Measurements from ENCODE around the gene AMY2A. TPM values are rescaled to one million over a fixed set of nuclear protein-coding genes. Genes with fewer than 3 reads are reported as not detected.
"Not testable (repeated sequence)": the region's sequence is repeated elsewhere in the genome, so short reads cannot be mapped to it uniquely, and the experiment has no call there.

The AMY2A gene
- total RNA-seq, 1 experiment from 2014 or later = not detected

DNA sequence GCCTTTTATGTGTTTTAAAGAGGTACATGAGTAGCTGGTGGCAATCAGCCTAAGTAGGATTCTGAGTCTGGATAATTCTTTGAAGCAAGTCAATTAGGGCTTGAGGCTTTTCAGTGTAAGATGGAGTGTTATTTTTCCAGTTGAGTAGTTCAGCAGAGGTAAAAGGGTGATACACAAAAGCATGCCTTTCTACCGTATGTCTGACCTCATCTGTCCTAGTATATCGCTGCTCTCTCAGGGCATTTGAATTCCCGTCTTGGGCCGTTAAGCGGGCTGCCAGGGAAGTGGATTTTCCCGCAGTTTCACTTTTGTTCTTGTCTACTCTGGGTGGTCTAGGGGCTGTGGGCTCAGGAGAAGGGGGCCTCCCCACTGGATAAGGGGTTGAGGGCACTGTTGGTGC lies 36.9 kb downstream of the AMY2A start:
- not testable (repeated sequence) for H3K4me3 ChIP-seq; DNase-seq (ENCODE audit: low read depth in 1 of 2, low spot score in 2 of 2); H3K27me3 ChIP-seq (replicated peaks)

DNA sequence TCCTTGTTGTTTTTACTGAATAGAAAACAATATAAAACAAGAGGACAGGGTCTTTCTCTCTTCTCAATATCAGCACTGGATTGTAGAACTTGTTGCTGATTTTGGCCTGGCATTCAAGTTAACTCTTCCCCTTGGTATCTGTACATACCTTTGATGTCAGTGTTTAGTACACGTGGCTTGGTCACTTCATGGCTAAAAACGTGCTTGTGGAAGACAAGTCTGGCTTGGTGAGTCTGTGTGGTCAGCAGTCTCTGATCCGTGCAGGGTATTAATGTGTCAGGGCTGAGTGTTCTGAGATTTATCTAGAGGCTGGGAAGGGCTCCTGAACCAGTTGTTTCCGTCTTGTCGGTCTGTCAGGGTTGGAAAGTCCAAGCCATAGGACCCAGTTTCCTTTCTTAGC lies 38.2 kb downstream of the AMY2A start, which contains the start of gene AMY1A:
Gene AMY1A (plus strand): TSS at position 301 of the 400 bp plus-strand sequence. CDS start 571 bp downstream, outside the sequence.
- not testable (repeated sequence) for DNase-seq (ENCODE audit: low read depth in 1 of 2, low spot score in 2 of 2); H3K4me1 ChIP-seq (replicated peaks); H3K36me3 ChIP-seq; H3K9me3 ChIP-seq (replicated peaks); H3K27me3 ChIP-seq (replicated peaks); H3K4me3 ChIP-seq; H3K27ac ChIP-seq

More for the DNA sequence above, 36.9 kb downstream of the AMY2A start:
- not testable (repeated sequence) for H3K27ac ChIP-seq; H3K9me3 ChIP-seq (replicated peaks); H3K36me3 ChIP-seq; H3K4me1 ChIP-seq (replicated peaks)

Other genes starting within 250 kb of the AMY2A start
- gene RNPC3, start 91.7 kb upstream of the AMY2A start, total RNA-seq (2014; rRNA removed; shearing (Covaris generic)) = 3.5 and 5.1 TPM in 2 replicates
- 0.42 TPM in 1 of 2 replicates, not detected in the other for gene AMY2B, start 45.8 kb upstream of the AMY2A start, total RNA-seq (2014; rRNA removed; shearing (Covaris generic))
- gene AMY1A, start 38.3 kb downstream of the AMY2A start, total RNA-seq (2014; rRNA removed; shearing (Covaris generic)) = not detected in 2 replicates
- not detected in 2 replicates for gene AMY1B, start 78.8 kb downstream of the AMY2A start, total RNA-seq (2014; rRNA removed; shearing (Covaris generic))
- not detected in 2 replicates for gene AMY1C, start 132.5 kb downstream of the AMY2A start, total RNA-seq (2014; rRNA removed; shearing (Covaris generic))